A549 (cell line): ENCODE measurements around the gene RBM18.

Experiments used
- CBX2 ChIP-seq: fragments of 200-600 bp; sonication (generic); IDR thresholded peaks from 2 replicates; pipeline ENCODE4 v1.6.1; 2016; ENCODE audit warnings: low read depth, mild to moderate bottlenecking, borderline replicate concordance
- CBX8 ChIP-seq: fragments of 200-600 bp; sonication (generic); IDR thresholded peaks from 2 replicates; pipeline ENCODE4 v1.6.1; 2016
- CTCF ChIP-seq: fragments of >200 bp; sonication (Bioruptor Twin); formaldehyde crosslinking; IDR thresholded peaks from 3 replicates; pipeline ENCODE4 v1.5.1; 2016
- FOSL2 ChIP-seq, 2 experiments: fragments of 450-650 bp in 1 of 2; fragments of >200 bp in 1 of 2; sonication (Bioruptor Twin) in 1 of 2; formaldehyde crosslinking; IDR thresholded peaks; 2 replicates each; pipeline versions ENCODE4 v1.5.0 to v1.6.1; 2016 to 2020; ENCODE audit warnings: mild to moderate bottlenecking in 1 of 2, moderate library complexity in 1 of 2
- POLR2A ChIP-seq: IDR thresholded peaks from 2 replicates; pipeline ENCODE4 v1.6.1; 2012; ENCODE audit warnings: mild to moderate bottlenecking, low read length
- RAD21 ChIP-seq, 2 experiments: fragments of >200 bp in 1 of 2; sonication (Bioruptor Twin) in 1 of 2; formaldehyde crosslinking in 1 of 2; IDR thresholded peaks in 1 of 2; conservative IDR thresholded peaks in 1 of 2; 2 replicates in 1 of 2; 3 replicates in 1 of 2; pipeline ENCODE4 v1.6.1; 2012 to 2018; ENCODE audit warnings: inconsistent platforms in 1 of 2

DNA sequence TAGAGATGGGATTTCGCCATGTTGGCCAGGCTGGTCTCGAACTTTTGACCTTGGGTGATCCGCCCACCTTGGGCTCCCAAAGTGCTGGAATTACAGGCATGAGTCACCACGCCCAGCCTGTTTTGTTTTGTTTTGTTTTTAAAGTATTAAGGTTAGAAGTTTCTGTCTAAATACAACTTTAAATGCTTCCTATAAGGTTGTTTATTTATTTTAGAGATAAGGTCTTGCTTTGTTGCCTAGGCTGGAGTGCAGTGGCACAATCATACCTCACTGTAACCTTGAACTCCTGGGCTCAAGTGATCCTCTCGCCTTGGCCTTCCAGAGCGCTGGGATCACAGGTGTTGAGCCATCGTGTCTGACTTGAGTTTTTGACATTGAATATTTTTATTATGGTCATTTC lies 11.5 kb upstream of the RBM18 start:
- no peak for TF ChIP-seq CTCF
- no peak for TF ChIP-seq POLR2A
- TF ChIP-seq RAD21 (conservative IDR thresholded peaks at IDR 0.05 in 1 of 2, IDR thresholded peaks at IDR 0.05 in 1 of 2): no peak
- TF ChIP-seq CBX2: no peak
- no peak for TF ChIP-seq FOSL2 (IDR thresholded peaks at IDR 0.05)
- no peak for TF ChIP-seq FOSL2 (CRISPR knock-in tag; IDR thresholded peaks at IDR 0.05)
- no peak for TF ChIP-seq CBX8
